ENCODE measurements around the gene ADAM10. TPM values are rescaled to one million over a fixed set of nuclear protein-coding genes. Genes with fewer than 3 reads are reported as not detected.

Gene ADAM10
- total RNA-seq, 1 experiment from 2014 or later, result 239 TPM

- peaks cover 29% of the 10 kb centered on the region for H3F3A ChIP-seq (ENCODE audit: insufficient read depth, low read depth)
- 0 out of 2 replicates have a peak, but pooled peaks cover 17% of the 10 kb centered on the region for H3K79me2 ChIP-seq (ENCODE audit: low read depth)
- no peaks in the 10 kb centered on the region for H3K9me3 ChIP-seq (ENCODE audit: insufficient read depth, low read depth)
- H3K36me3 ChIP-seq (ENCODE audit: low read depth), result peaks cover 11% of the 10 kb centered on the region; the same call in 1 of the 2 replicates
- no TSS peak for BruUV-seq (replicated peaks)
- DNase-seq, result no peak
- intact Hi-C loops (cut with micrococcal nuclease; ENCODE audit: unreplicated experiment), result no loop called here
- TF ChIP-seq EZH2 (IDR thresholded peaks at IDR 0.05; ENCODE audit: low read depth), result no peak
- no peak overlapping the region for H3K27ac ChIP-seq
- ChIA-PET CTCF (interaction anchor here (0.7 kb wide), 1 partner anchor 607 kb away, joined by 4 read pairs; no protein-coding TSS in a partner anchor), POLR2A (ENCODE audit: unreplicated experiment) (no interaction called here)
- H3K27me3 ChIP-seq (ENCODE audit: insufficient read depth, low read depth), result no peaks in the 10 kb centered on the region
- no peaks in the 10 kb centered on the region for H4K20me1 ChIP-seq (ENCODE audit: insufficient read depth)
- H3K9me2 ChIP-seq (ENCODE audit: insufficient read depth), result no peaks in the 10 kb centered on the region
- H2AFZ ChIP-seq, result no peak overlapping the region
- H3K4me1 ChIP-seq (replicated peaks; ENCODE audit: insufficient read depth), result peaks cover 45% of the 10 kb centered on the region
- no peak overlapping the region for H3K4me2 ChIP-seq
- no peak overlapping the region for H3K4me3 ChIP-seq
Observed at GRCh38 chr15:58602823-58603222, 146.7 kb downstream of the ADAM10 start.

DNA sequence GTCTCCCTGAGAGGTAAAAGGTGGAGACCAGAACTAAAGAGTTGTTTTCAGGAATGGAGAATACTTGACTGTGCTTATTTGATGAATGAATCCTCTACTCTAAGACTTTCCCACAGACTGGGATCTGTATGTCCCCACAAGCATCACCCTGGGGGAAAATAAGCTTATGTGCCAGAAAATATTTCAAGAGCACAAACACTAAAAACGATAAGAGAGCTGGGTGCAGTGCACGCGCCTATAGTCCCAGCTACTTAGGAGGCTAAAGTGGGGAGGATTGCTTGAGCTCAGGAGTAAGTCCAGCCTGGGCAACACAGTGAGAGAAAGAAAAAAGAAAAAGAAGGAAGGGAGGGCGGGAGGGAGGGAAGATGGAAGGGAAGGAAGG, 150.7 kb downstream of the ADAM10 start:
- no peaks in the 10 kb centered on the region for H3K27me3 ChIP-seq (ENCODE audit: insufficient read depth, low read depth)
- no peaks in the 10 kb centered on the region for H4K20me1 ChIP-seq (ENCODE audit: insufficient read depth)
- intact Hi-C loops (cut with micrococcal nuclease; ENCODE audit: unreplicated experiment), result no loop called here
- no peaks in the 10 kb centered on the region for H3K9me2 ChIP-seq (ENCODE audit: insufficient read depth)
- H3F3A ChIP-seq (ENCODE audit: insufficient read depth, low read depth), result peaks cover 5% of the 10 kb centered on the region
- peaks cover 11% of the 10 kb centered on the region; the same call in 1 of the 2 replicates for H3K36me3 ChIP-seq (ENCODE audit: low read depth)
- ChIA-PET POLR2A (ENCODE audit: unreplicated experiment) (no interaction called here), CTCF (no interaction called here)
- BruUV-seq (replicated peaks), result no TSS peak
- H2AFZ ChIP-seq, result no peak overlapping the region
- no peaks in the 10 kb centered on the region for H3K9me3 ChIP-seq (ENCODE audit: insufficient read depth, low read depth)
- H3K4me2 ChIP-seq, result no peak overlapping the region
- H3K4me3 ChIP-seq, result no peak overlapping the region
- DNase-seq, result no peak
- TF ChIP-seq, protein P1, sequence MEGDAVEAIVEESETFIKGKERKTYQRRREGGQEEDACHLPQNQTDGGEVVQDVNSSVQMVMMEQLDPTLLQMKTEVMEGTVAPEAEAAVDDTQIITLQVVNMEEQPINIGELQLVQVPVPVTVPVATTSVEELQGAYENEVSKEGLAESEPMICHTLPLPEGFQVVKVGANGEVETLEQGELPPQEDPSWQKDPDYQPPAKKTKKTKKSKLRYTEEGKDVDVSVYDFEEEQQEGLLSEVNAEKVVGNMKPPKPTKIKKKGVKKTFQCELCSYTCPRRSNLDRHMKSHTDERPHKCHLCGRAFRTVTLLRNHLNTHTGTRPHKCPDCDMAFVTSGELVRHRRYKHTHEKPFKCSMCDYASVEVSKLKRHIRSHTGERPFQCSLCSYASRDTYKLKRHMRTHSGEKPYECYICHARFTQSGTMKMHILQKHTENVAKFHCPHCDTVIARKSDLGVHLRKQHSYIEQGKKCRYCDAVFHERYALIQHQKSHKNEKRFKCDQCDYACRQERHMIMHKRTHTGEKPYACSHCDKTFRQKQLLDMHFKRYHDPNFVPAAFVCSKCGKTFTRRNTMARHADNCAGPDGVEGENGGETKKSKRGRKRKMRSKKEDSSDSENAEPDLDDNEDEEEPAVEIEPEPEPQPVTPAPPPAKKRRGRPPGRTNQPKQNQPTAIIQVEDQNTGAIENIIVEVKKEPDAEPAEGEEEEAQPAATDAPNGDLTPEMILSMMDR (conservative IDR thresholded peaks at IDR 0.05), result no peak
- no peak for TF ChIP-seq EZH2 (IDR thresholded peaks at IDR 0.05; ENCODE audit: low read depth)
- H3K27ac ChIP-seq, result no peak overlapping the region
- peaks cover 8% of the 10 kb centered on the region for H3K4me1 ChIP-seq (replicated peaks; ENCODE audit: insufficient read depth)
- H3K79me2 ChIP-seq (ENCODE audit: low read depth), result 0 out of 2 replicates have a peak, but pooled peaks cover 3% of the 10 kb centered on the region

GRCh38 chr15:58597943-58598828, 151.3 kb downstream of the ADAM10 start:
- H3K4me3 ChIP-seq, result no peak overlapping the region
- POLR2A ChIA-PET (ENCODE audit: unreplicated experiment), result interaction anchor here (0.6 kb wide), 1 partner anchor 171 kb away, joined by 3 read pairs; no protein-coding TSS in a partner anchor
- CTCF ChIA-PET, result no interaction called here
- no peak for DNase-seq
- no TSS peak for BruUV-seq (replicated peaks)
- no peaks in the 10 kb centered on the region for H3K9me2 ChIP-seq (ENCODE audit: insufficient read depth)
- H2AFZ ChIP-seq, result no peak overlapping the region
- intact Hi-C loops (cut with micrococcal nuclease; ENCODE audit: unreplicated experiment), result no loop called here
- H3K27ac ChIP-seq, result no peak overlapping the region
- H4K20me1 ChIP-seq (ENCODE audit: insufficient read depth), result no peaks in the 10 kb centered on the region
- 0 out of 2 replicates have a peak, but pooled peaks cover 8% of the 10 kb centered on the region for H3K36me3 ChIP-seq (ENCODE audit: low read depth)
- H3K4me1 ChIP-seq (replicated peaks; ENCODE audit: insufficient read depth), result peaks cover 2% of the 10 kb centered on the region; the same call in 1 of the 2 replicates
- H3F3A ChIP-seq (ENCODE audit: insufficient read depth, low read depth), result no peaks in the 10 kb centered on the region; the same call in 1 of the 2 replicates
- H3K9me3 ChIP-seq (ENCODE audit: insufficient read depth, low read depth), result no peaks in the 10 kb centered on the region
- H3K27me3 ChIP-seq (ENCODE audit: insufficient read depth, low read depth), result no peaks in the 10 kb centered on the region
- TF ChIP-seq, protein P1 (conservative IDR thresholded peaks at IDR 0.05), result no peak
- no peak for TF ChIP-seq EZH2 (IDR thresholded peaks at IDR 0.05; ENCODE audit: low read depth)
- 0 out of 2 replicates have a peak, but pooled peaks cover 3% of the 10 kb centered on the region for H3K79me2 ChIP-seq (ENCODE audit: low read depth)
- no peak overlapping the region for H3K4me2 ChIP-seq

Data from PC-9 (cell line).